GM21723 (cell line): Measurements from ENCODE around the gene KIF27.
A peak's percentile ranks its signal among the peaks of the same experiment; 100 is the strongest.
"Not testable (repeated sequence)": the region's sequence is repeated elsewhere in the genome, so short reads cannot be mapped to it uniquely, and the experiment has no call there.

Source experiments
- ATAC-seq: cut with Tn5 transposase; IDR thresholded peaks from one replicate; pipeline ENCODE4 v1.9.1; 2021; ENCODE audit warnings: mild to moderate bottlenecking, moderate library complexity; ENCODE audit not compliant: unreplicated experiment

KIF27 gene

GRCh38 chr9:83817356-83818278 is 103.6 kb downstream of the KIF27 start, which contains the start of gene GKAP1:
Gene GKAP1 (minus strand): TSS chr9:83817769. CDS start chr9:83806517, 11,252 bp downstream.
- ATAC-seq, result peak; percentile 86

- ATAC-seq, result not testable (repeated sequence)
Observed at GRCh38 chr9:83817011-83817355, 104.2 kb downstream of the KIF27 start.

- not testable (repeated sequence) for ATAC-seq
Observed at GRCh38 chr9:83815120-83815519, 106.1 kb downstream of the KIF27 start.

GRCh38 chr9:83809213-83809612 is 112.0 kb downstream of the KIF27 start:
- not testable (repeated sequence) for ATAC-seq

GRCh38 chr9:83804454-83804853 is 116.8 kb downstream of the KIF27 start:
- ATAC-seq, result not testable (repeated sequence)

- ATAC-seq, result not testable (repeated sequence)
Observed at GRCh38 chr9:83803941-83804340, 117.3 kb downstream of the KIF27 start.

GRCh38 chr9:83800236-83801033 is 120.8 kb downstream of the KIF27 start:
- ATAC-seq, result no peak

GRCh38 chr9:83794051-83794450 is 127.2 kb downstream of the KIF27 start:
- no peak for ATAC-seq

GRCh38 chr9:83792746-83793145 is 128.5 kb downstream of the KIF27 start:
- no peak for ATAC-seq
